ENCODE measurements around the gene THYN1.
"Not testable (repeated sequence)": the region's sequence is repeated elsewhere in the genome, so short reads cannot be mapped to it uniquely, and the experiment has no call there.

Gene THYN1

GRCh38 chr11:134289789-134290188 is 36.6 kb upstream of the THYN1 start:
- no peak overlapping the region for H3K4me3 ChIP-seq (ENCODE audit: low read depth, low read length)
- DNase-seq (ENCODE audit: low read depth) = no peak
- TF ChIP-seq CTCF (conservative IDR thresholded peaks at IDR 0.05; ENCODE audit: low read depth, low read length) = no peak

GRCh38 chr11:134289167-134289566 is 36.0 kb upstream of the THYN1 start:
- no peak for DNase-seq (ENCODE audit: low read depth)
- TF ChIP-seq CTCF (conservative IDR thresholded peaks at IDR 0.05; ENCODE audit: low read depth, low read length) = no peak
- H3K4me3 ChIP-seq (ENCODE audit: low read depth, low read length) = no peak overlapping the region

GRCh38 chr11:134288486-134288885 is 35.3 kb upstream of the THYN1 start:
- H3K4me3 ChIP-seq (ENCODE audit: low read depth, low read length) = no peak overlapping the region
- DNase-seq (ENCODE audit: low read depth) = no peak
- TF ChIP-seq CTCF (conservative IDR thresholded peaks at IDR 0.05; ENCODE audit: low read depth, low read length) = no peak

GRCh38 chr11:134287561-134287960 is 34.4 kb upstream of the THYN1 start:
- TF ChIP-seq CTCF (conservative IDR thresholded peaks at IDR 0.05; ENCODE audit: low read depth, low read length) = no peak
- DNase-seq (ENCODE audit: low read depth) = no peak
- H3K4me3 ChIP-seq (ENCODE audit: low read depth, low read length) = no peak overlapping the region

- H3K4me3 ChIP-seq (ENCODE audit: low read depth, low read length); DNase-seq (ENCODE audit: low read depth): not testable (repeated sequence)
Observed at GRCh38 chr11:134284349-134284748, 31.2 kb upstream of the THYN1 start.

- no peak for TF ChIP-seq CTCF (conservative IDR thresholded peaks at IDR 0.05; ENCODE audit: low read depth, low read length)
- H3K4me3 ChIP-seq (ENCODE audit: low read depth, low read length) = no peak overlapping the region
- no peak for DNase-seq (ENCODE audit: low read depth)
Observed at GRCh38 chr11:134283461-134284230, 30.5 kb upstream of the THYN1 start.

GRCh38 chr11:134282121-134283045 is 29.2 kb upstream of the THYN1 start:
- TF ChIP-seq CTCF (conservative IDR thresholded peaks at IDR 0.05; ENCODE audit: low read depth, low read length) = no peak
- DNase-seq (ENCODE audit: low read depth) = no peak
- no peak overlapping the region for H3K4me3 ChIP-seq (ENCODE audit: low read depth, low read length)

- H3K4me3 ChIP-seq (ENCODE audit: low read depth, low read length); DNase-seq (ENCODE audit: low read depth): not testable (repeated sequence)
Observed at GRCh38 chr11:134281635-134282034, 28.5 kb upstream of the THYN1 start.

Data from choroid plexus epithelial cell (primary cell).